ENCODE results near the gene SORCS2. TPM values are rescaled to one million over a fixed set of nuclear protein-coding genes. Genes with fewer than 3 reads are reported as not detected.

The SORCS2 gene
- total and polyA plus RNA-seq, 2 of the 13 experiments (the other 11 are each of a cell fraction or from before 2014, with no cell fraction given) = 0.82 to 1.0 TPM

- in situ Hi-C loops (cut with HindIII; ENCODE audit: extremely low pct_ligation_motif_present, low pct_unique_long_range_greater_than_20kb) = no loop called here
- Histone ChIP-seq H3K36me3 (replicated peaks in 1 of 2; ENCODE audit: control insufficient read depth in 1 of 2, insufficient read depth in 2 of 2, low read length in 2 of 2) (no peaks in the 10 kb centered on the region), H3K9me3 (ENCODE audit: low read length) (no peaks in the 10 kb centered on the region), H3K4me3 (replicated peaks in 1 of 3; ENCODE audit: insufficient read depth in 1 of 3, low read depth in 2 of 3, low read length in 3 of 3) (no peak overlapping the region), H3K27ac (ENCODE audit: extremely low read length, insufficient read depth, low read length) (no peak overlapping the region), H3K4me2 (ENCODE audit: low read depth, low read length) (no peak overlapping the region), H3K9ac (ENCODE audit: insufficient read depth, low read depth, low read length) (no peak overlapping the region), H3K79me2 (ENCODE audit: insufficient read depth, low read length) (no peaks in the 10 kb centered on the region), H3K4me1 (ENCODE audit: insufficient read depth, low read length) (peaks cover 50% of the 10 kb centered on the region), H2AFZ (ENCODE audit: low read length) (no peak overlapping the region), H3K27me3 (ENCODE audit: control insufficient read depth in 1 of 2, insufficient read depth in 2 of 2, low read length in 2 of 2) (no peaks in the 10 kb centered on the region), H4K20me1 (ENCODE audit: insufficient read depth, low read length) (no peaks in the 10 kb centered on the region)
- DNase-seq (ENCODE audit: low spot score) = no peak
- FAIRE-seq = no peak
- ChIA-PET POLR2A (interaction anchor here (0.6 kb wide), 1 partner anchor 14 kb away, joined by 3 read pairs; no protein-coding TSS in a partner anchor), CTCF (ENCODE audit: low intra/inter-chr PET ratio, low total read pairs) (no interaction called here)
- 80% methylated on average over 1 of the region's 1 CpG for WGBS (ENCODE audit: low lambda C conversion rate)
- no TSS peak for BruUV-seq (replicated peaks)
- ATAC-seq = no peak
- intact Hi-C loops (cut with micrococcal nuclease; ENCODE audit: unreplicated experiment) = no loop called here
- TF ChIP-seq ZNF768 (CRISPR knock-in tag; IDR thresholded peaks at IDR 0.05) (peak; percentile 90), CENPBD1 (CRISPR knock-in tag; IDR thresholded peaks at IDR 0.05; ENCODE audit: borderline replicate concordance, low read depth) (no peak)
Measured at GRCh38 chr4:7645158-7645557, 452.8 kb downstream of the SORCS2 start.

GRCh38 chr4:7645956-7646355, 453.6 kb downstream of the SORCS2 start:
- ChIA-PET POLR2A (interaction anchor here (2.1 to 3.7 kb wide), 2 partner anchors 16 to 28 kb away, joined by 9 to 18 read pairs; no protein-coding TSS in a partner anchor), CTCF (ENCODE audit: low intra/inter-chr PET ratio, low total read pairs) (no interaction called here)
- H3K4me1 ChIP-seq (ENCODE audit: insufficient read depth, low read length) = peaks cover 44% of the 10 kb centered on the region
- in situ Hi-C loops (cut with HindIII; ENCODE audit: extremely low pct_ligation_motif_present, low pct_unique_long_range_greater_than_20kb) (no loop called here), intact Hi-C loops (cut with micrococcal nuclease; ENCODE audit: unreplicated experiment) (no loop called here)
- no peak overlapping the region for H3K9ac ChIP-seq (ENCODE audit: insufficient read depth, low read depth, low read length)
- no peak for DNase-seq (ENCODE audit: low spot score)
- ATAC-seq = no peak
- no peak overlapping the region for H3K4me3 ChIP-seq (replicated peaks in 1 of 3; ENCODE audit: insufficient read depth in 1 of 3, low read depth in 2 of 3, low read length in 3 of 3)
- no peak overlapping the region for H3K4me2 ChIP-seq (ENCODE audit: low read depth, low read length)
- no peaks in the 10 kb centered on the region for H3K9me3 ChIP-seq (ENCODE audit: low read length)
- no peaks in the 10 kb centered on the region for H3K36me3 ChIP-seq (replicated peaks in 1 of 2; ENCODE audit: control insufficient read depth in 1 of 2, insufficient read depth in 2 of 2, low read length in 2 of 2)
- H2AFZ ChIP-seq (ENCODE audit: low read length) = no peak overlapping the region
- no peaks in the 10 kb centered on the region for H3K79me2 ChIP-seq (ENCODE audit: insufficient read depth, low read length)
- H4K20me1 ChIP-seq (ENCODE audit: insufficient read depth, low read length) = no peaks in the 10 kb centered on the region
- H3K27ac ChIP-seq (ENCODE audit: extremely low read length, insufficient read depth, low read length) = no peak overlapping the region
- H3K27me3 ChIP-seq (ENCODE audit: control insufficient read depth in 1 of 2, insufficient read depth in 2 of 2, low read length in 2 of 2) = no peaks in the 10 kb centered on the region
- no peak for FAIRE-seq
- 92% methylated on average over 17 of the region's 23 CpGs for WGBS (ENCODE audit: low lambda C conversion rate)
- no TSS peak for BruUV-seq (replicated peaks)
- TF ChIP-seq ZNF33A (CRISPR knock-in tag; IDR thresholded peaks at IDR 0.05; ENCODE audit: borderline replicate concordance) (no peak), ZNF670 (CRISPR knock-in tag; IDR thresholded peaks at IDR 0.05; ENCODE audit: borderline replicate concordance) (no peak), TERF1 (CRISPR knock-in tag; IDR thresholded peaks at IDR 0.05) (no peak), SSRP1 (CRISPR knock-in tag; IDR thresholded peaks at IDR 0.05) (no peak), HNF4A (CRISPR knock-in tag; IDR thresholded peaks at IDR 0.05) (no peak), FOSL2 (CRISPR knock-in tag; IDR thresholded peaks at IDR 0.05) (no peak), EZH2 (conservative IDR thresholded peaks at IDR 0.05; ENCODE audit: low read depth, low read length) (no peak), HDAC6 (IDR thresholded peaks at IDR 0.05; ENCODE audit: low read depth, low read length) (no peak), ZNF709 (CRISPR knock-in tag; IDR thresholded peaks at IDR 0.05) (no peak), ATF6 (CRISPR knock-in tag; conservative IDR thresholded peaks at IDR 0.05) (no peak), FOXC1 (CRISPR knock-in tag; IDR thresholded peaks at IDR 0.05; ENCODE audit: borderline replicate concordance) (no peak)
- TF ChIP-seq, protein P1, sequence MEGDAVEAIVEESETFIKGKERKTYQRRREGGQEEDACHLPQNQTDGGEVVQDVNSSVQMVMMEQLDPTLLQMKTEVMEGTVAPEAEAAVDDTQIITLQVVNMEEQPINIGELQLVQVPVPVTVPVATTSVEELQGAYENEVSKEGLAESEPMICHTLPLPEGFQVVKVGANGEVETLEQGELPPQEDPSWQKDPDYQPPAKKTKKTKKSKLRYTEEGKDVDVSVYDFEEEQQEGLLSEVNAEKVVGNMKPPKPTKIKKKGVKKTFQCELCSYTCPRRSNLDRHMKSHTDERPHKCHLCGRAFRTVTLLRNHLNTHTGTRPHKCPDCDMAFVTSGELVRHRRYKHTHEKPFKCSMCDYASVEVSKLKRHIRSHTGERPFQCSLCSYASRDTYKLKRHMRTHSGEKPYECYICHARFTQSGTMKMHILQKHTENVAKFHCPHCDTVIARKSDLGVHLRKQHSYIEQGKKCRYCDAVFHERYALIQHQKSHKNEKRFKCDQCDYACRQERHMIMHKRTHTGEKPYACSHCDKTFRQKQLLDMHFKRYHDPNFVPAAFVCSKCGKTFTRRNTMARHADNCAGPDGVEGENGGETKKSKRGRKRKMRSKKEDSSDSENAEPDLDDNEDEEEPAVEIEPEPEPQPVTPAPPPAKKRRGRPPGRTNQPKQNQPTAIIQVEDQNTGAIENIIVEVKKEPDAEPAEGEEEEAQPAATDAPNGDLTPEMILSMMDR (CRISPR knock-in tag; IDR thresholded peaks at IDR 0.05) = no peak
